ENCODE measurements around the gene SLC46A3. TPM values are rescaled to one million over a fixed set of nuclear protein-coding genes. Genes with fewer than 3 reads are reported as not detected.

The SLC46A3 gene
- total and polyA plus RNA-seq, 2 of the 13 experiments (the other 11 are each of a cell fraction or from before 2014, with no cell fraction given), result not detected

GRCh38 chr13:28658796-28659620 is 59.8 kb downstream of the SLC46A3 start, which contains the start of gene POMP (continued):
- no peak for TF ChIP-seq ZSCAN30 (CRISPR knock-in tag; IDR thresholded peaks at IDR 0.05)
- TF ChIP-seq ZNF562 (CRISPR knock-in tag; IDR thresholded peaks at IDR 0.05; ENCODE audit: borderline replicate concordance), result no peak
- no peak for TF ChIP-seq SMARCE1 (IDR thresholded peaks at IDR 0.05; ENCODE audit: borderline replicate concordance)
- TF ChIP-seq ZNF747 (CRISPR knock-in tag; IDR thresholded peaks at IDR 0.05; ENCODE audit: borderline replicate concordance), result peak; percentile 89
- no peak for TF ChIP-seq ZNF121 (CRISPR knock-in tag; IDR thresholded peaks at IDR 0.05)
- TF ChIP-seq ZNF777 (CRISPR knock-in tag; IDR thresholded peaks at IDR 0.05), result peak; percentile 73
- TF ChIP-seq ZNF720 (CRISPR knock-in tag; IDR thresholded peaks at IDR 0.05), result no peak
- TF ChIP-seq NPAS2 (CRISPR knock-in tag; IDR thresholded peaks at IDR 0.05; ENCODE audit: borderline replicate concordance), result no peak
- peak; percentile 40; the same call in 1 of the 2 replicates for TF ChIP-seq ZNF160 (CRISPR knock-in tag; IDR thresholded peaks at IDR 0.05)
- TF ChIP-seq FUBP1 (CRISPR knock-in tag; IDR thresholded peaks at IDR 0.05; ENCODE audit: borderline replicate concordance), result no peak
- peak; percentile 73; the same call in 1 of the 2 replicates for TF ChIP-seq WIZ (CRISPR knock-in tag; IDR thresholded peaks at IDR 0.05)
- no peak for TF ChIP-seq BRF2 (CRISPR knock-in tag; IDR thresholded peaks at IDR 0.05)
- no peak for TF ChIP-seq ZNF607 (CRISPR knock-in tag; IDR thresholded peaks at IDR 0.05; ENCODE audit: borderline replicate concordance)
- TF ChIP-seq, protein P1, sequence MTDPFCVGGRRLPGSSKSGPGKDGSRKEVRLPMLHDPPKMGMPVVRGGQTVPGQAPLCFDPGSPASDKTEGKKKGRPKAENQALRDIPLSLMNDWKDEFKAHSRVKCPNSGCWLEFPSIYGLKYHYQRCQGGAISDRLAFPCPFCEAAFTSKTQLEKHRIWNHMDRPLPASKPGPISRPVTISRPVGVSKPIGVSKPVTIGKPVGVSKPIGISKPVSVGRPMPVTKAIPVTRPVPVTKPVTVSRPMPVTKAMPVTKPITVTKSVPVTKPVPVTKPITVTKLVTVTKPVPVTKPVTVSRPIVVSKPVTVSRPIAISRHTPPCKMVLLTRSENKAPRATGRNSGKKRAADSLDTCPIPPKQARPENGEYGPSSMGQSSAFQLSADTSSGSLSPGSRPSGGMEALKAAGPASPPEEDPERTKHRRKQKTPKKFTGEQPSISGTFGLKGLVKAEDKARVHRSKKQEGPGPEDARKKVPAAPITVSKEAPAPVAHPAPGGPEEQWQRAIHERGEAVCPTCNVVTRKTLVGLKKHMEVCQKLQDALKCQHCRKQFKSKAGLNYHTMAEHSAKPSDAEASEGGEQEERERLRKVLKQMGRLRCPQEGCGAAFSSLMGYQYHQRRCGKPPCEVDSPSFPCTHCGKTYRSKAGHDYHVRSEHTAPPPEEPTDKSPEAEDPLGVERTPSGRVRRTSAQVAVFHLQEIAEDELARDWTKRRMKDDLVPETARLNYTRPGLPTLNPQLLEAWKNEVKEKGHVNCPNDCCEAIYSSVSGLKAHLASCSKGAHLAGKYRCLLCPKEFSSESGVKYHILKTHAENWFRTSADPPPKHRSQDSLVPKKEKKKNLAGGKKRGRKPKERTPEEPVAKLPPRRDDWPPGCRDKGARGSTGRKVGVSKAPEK (CRISPR knock-in tag; IDR thresholded peaks at IDR 0.05; ENCODE audit: borderline replicate concordance), result peak; percentile 79; the same call in 1 of the 2 replicates
- no peak for TF ChIP-seq TP53 (CRISPR knock-in tag; conservative IDR thresholded peaks at IDR 0.05)
- no peak for TF ChIP-seq BRCA1 (CRISPR knock-in tag; IDR thresholded peaks at IDR 0.05)
- no peak for TF ChIP-seq MAFF (IDR thresholded peaks at IDR 0.05; ENCODE audit: low read depth, low read length)
- no peak for TF ChIP-seq ZNF678 (CRISPR knock-in tag; IDR thresholded peaks at IDR 0.05)
- TF ChIP-seq ZNF563 (CRISPR knock-in tag; IDR thresholded peaks at IDR 0.05), result no peak
- TF ChIP-seq SMAD1 (CRISPR knock-in tag; IDR thresholded peaks at IDR 0.05; ENCODE audit: borderline replicate concordance, low read depth), result peak; percentile 85; the same call in 1 of the 2 replicates
- peak; percentile 86 for TF ChIP-seq RBM39 (IDR thresholded peaks at IDR 0.05; ENCODE audit: low read depth, low read length, poor library complexity, severe bottlenecking)
- 0 out of 2 replicates have a peak, but pooled peaks have one; percentile 29 for TF ChIP-seq ZNF572 (CRISPR knock-in tag; IDR thresholded peaks at IDR 0.05)
- no peak for TF ChIP-seq ZSCAN21 (CRISPR knock-in tag; IDR thresholded peaks at IDR 0.05; ENCODE audit: borderline replicate concordance)
- peak; percentile 78 for TF ChIP-seq ZZZ3 (CRISPR knock-in tag; IDR thresholded peaks at IDR 0.05; ENCODE audit: borderline replicate concordance)
